Left cardiac atrium (tissue), 4 donors: ENCODE data around the gene CCDC192. TPM values are rescaled to one million over a fixed set of nuclear protein-coding genes. Genes with fewer than 3 reads are reported as not detected.

Source experiments
- ATAC-seq, 2 donors: fragments of 200-7000 bp; cut with Tn5 transposase; one replicate each; pipeline ENCODE4 v1.9.1; 2020; ENCODE audit warnings: mild to moderate bottlenecking in 2 of 2, moderate library complexity in 2 of 2
- DNase-seq: peaks from one replicate; pipeline ENCODE4 v3.0.0-alpha.2; 2020
- intact Hi-C, 2 donors: fragments of 100-400 bp; cut with DNase I; formaldehyde crosslinking; loops; one replicate each; pipeline versions ENCODE4 v1.14.1 to v1.15.1; 2022 to 2023
- total RNA-seq, 2 donors: library from RNA; stranded (reverse); fragmentation: NEBNext Ultra II Directional; extraction: Animal tissue kit (Norgen Biotek cat#: 25700); gene quantifications; one replicate each; pipeline ENCODE4 v1.2.1, GENCODE V29; 2021
- donor health status: DM: no; HTN: yes; CAD: no.
- donor health status: DM: no; HTN: yes; CAD: no; lungs with severe emphysema.
- donor health status: DM: yes; HTN: yes; CAD: no.
- donor health status: Dilated cardiomyopathy.

Gene CCDC192
- total RNA-seq, 2 donors from 2014 or later = not detected

DNA sequence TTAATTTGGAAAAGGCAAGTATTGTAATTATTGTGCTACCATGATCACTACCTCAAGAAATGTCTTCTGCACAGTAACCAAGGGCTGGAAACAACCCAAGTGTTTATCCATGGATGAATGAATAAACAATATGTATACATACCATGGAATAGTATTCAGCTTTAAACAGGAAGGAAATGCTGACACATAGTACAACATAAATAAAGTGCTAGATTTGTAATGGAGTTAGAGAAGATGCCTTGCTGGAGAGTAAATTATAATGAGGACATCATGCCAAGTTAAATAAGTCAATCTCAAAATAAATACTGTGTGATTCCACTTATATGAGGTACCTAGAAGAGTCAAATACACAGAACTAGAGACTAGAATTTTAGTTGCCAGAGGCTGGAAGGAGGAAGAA lies 160.0 kb downstream of the CCDC192 start:
- no peak for DNase-seq
- no peak for ATAC-seq
- intact Hi-C loops = no loop called here

DNA sequence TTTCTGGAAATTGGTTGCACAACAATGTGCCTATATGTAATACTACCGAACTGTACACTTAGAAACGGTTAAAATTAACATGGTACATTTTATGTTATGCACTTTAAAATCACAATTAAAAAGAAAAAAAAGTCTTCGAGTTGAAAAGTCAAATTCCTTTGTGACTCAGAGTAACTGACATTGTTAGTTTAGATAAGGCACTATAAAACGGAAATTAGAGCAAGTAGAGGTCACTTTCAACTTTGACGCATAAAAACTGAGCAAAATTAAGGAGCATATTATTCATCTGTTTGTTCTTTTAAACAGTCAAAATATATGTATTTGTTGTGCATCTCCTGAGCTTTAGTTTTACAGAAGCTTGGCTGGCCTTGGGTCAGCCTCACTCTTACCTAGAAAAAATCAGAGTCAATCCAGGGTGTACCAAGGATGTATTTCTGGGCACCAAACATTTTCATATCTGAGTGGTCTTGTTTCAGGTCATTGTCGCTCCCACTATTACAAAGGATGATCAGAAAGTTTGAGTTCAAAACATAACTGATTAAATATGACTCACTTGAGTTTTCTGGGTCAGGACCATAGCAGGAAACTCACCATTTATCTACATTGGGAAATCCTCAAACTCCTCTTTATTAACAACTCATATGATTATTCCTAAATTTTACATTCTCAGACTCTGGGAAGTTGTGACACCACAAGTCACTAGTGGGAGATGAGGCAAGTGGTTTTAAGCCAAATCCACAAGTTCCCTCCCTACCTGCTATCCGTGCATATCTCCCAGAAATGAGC lies 160.6 kb downstream of the CCDC192 start:
- DNase-seq = no peak
- intact Hi-C loops = no loop called here
- no peak for ATAC-seq

- intact Hi-C loops = no loop called here
- DNase-seq (no peak), ATAC-seq (no peak)
Measured at GRCh38 chr5:127864511-127864910, 161.3 kb downstream of the CCDC192 start.

GRCh38 chr5:127865273-127865672 lies 162.1 kb downstream of the CCDC192 start:
- intact Hi-C loops = no loop called here
- DNase-seq = no peak

DNA sequence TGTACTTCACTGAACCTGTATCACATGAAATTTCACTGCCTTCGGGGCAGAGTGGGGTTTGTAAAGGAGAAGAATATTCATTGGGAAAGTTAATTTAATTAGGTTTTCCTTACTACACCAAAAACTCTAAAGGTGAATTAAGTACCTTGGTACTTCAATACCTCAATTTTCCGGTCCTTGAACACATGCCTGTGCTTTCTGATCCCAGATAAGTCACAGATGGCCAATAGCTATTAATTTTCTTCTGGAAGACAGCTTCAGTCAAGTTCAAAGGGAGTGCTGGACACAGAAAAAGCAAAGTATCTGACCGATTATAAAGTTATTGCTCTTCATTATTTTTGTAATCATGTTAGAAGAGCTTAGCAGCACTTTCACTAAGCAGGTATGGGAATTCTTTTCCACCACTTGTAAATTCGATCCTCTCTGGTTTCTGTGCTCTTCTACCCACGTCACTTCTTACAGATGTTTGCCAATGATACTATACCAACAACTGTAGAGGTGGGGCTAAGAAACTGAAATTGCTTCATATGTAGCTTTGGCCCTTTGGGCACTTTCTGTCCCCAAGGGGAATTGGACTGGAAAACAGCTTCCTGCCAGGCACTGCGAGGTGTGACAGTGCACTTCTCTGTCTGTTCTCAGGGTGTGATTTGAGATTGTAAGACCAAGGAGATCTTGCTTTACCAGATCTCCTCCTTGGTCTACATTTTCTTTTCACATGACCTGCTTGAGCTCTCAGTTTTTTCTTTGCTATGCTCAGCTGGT lies 164.0 kb downstream of the CCDC192 start:
- no peak for DNase-seq
- intact Hi-C loops = no loop called here
- no peak for ATAC-seq

More at GRCh38 chr5:127865273-127865672, 162.1 kb downstream of the CCDC192 start:
- no peak for ATAC-seq

- intact Hi-C loops = no loop called here
- DNase-seq (peak; percentile 78), ATAC-seq (peak; percentile 68 to 73)
Measured at GRCh38 chr5:127870914-127871313, 167.7 kb downstream of the CCDC192 start.

DNA sequence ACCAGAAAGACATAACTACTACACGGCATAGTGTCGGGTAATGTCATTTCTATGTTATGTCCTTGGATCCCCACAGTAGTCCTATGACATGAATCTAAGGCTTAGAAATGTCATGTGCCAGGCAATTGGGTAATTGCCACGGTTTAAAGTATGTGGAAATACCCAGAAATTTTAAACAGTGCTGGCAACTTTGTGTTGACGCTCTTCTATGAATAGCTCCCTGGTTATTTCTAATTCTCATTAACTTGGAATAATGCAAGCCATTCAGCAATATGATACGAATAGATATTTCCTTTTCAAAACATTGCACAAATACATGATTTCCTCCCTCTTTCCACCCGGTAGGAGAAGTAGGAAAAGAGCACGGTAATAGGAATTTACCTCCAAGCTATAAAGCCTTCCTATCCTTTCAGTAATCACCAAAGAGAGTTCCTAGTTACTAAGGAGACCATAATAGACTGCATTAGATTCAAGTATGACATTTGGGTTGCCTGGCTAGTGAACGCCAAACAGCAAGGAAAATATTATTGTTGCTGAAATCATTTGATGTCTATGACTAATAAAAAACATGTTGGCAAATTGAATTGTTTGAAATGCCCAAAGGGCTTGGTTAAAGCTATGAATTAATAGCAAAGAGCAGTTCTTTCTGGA lies 168.4 kb downstream of the CCDC192 start:
- intact Hi-C loops = no loop called here
- ATAC-seq = peak in 1 of 2 donors; percentile 8
- DNase-seq = no peak

- ATAC-seq (peak; percentile 10 to 35), DNase-seq (peak; percentile 24)
- intact Hi-C loops = no loop called here
Measured at GRCh38 chr5:127872494-127872893, 169.3 kb downstream of the CCDC192 start.

DNA sequence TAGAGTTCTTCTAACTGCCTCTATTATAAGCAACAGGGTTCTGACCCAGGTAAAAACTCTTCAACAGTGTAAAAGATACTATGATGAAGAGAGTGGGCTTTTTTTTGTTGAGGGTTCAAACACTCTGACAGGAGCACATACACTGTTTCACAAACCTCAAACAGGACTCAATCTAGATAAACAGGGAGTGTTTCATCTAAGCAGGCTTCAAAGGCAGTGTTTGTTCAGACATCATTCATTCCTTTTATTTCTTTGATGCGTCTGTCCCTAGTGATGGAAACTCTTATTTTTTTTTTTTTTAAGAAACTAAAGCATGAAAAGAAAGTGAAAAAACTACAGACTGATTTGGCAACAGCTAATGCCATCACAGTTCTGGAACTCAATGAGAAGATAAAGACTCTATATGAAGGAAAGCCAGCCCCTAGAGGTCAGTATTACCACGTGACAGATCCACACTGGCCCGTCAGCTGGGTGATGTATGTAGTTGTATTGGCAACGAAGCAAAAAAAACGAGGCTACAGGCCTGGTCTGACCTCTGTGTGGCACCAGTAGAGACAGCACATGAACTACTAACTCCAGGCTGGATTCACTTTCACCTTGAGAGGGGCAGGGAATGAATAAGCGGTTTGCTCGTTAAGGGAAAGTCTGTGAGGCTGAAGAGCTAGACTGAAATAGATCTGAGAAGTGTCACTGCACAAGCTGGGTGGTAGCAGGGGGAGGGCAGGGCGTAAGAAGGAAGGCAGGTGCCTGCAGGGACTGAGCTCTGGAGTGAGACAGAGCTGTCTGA lies 172.2 kb downstream of the CCDC192 start:
- intact Hi-C loops = loop anchor here in 1 of 2 donors (5.0 kb wide), 1 partner anchor 212 kb away; no protein-coding TSS in a partner anchor
- peak; percentile 74 to 92 for ATAC-seq
- DNase-seq = peak; percentile 37

DNA sequence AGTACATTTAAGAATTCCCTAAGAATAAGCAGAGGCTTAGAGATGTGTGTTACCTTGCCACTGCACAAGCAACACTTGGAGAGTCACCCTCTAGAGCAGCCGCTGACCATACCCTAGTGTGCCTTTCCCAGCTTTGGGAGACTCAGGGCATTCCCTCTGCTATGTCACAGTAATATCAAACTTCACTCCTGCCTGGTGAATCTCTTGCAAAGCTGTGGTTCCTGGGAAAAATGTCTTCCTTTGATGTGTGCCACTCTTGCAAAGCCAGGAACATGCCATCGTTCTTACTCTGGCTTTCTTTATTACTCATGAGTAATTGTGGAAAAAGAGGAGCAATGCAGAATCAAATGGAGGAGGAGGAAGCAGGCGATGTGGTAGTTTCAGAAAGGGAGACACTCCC lies 173.2 kb downstream of the CCDC192 start:
- no peak for DNase-seq
- intact Hi-C loops = loop anchor here in 1 of 2 donors (5.0 kb wide), 1 partner anchor 211 kb away; no protein-coding TSS in a partner anchor
- peak in 1 of 2 donors; percentile 40 for ATAC-seq

- ATAC-seq (peak; percentile 50 to 58), DNase-seq (peak; percentile 26)
- intact Hi-C loops = loop anchor here in 1 of 2 donors (5.0 kb wide), 1 partner anchor 209 kb away; no protein-coding TSS in a partner anchor
Measured at GRCh38 chr5:127878174-127878750, 175.1 kb downstream of the CCDC192 start.

- intact Hi-C loops = no loop called here
- ATAC-seq (no peak), DNase-seq (no peak)
Measured at GRCh38 chr5:127884416-127884815, 181.2 kb downstream of the CCDC192 start.

GRCh38 chr5:127885176-127885575 lies 182.0 kb downstream of the CCDC192 start:
- intact Hi-C loops = no loop called here
- no peak for ATAC-seq
- DNase-seq = no peak

DNA sequence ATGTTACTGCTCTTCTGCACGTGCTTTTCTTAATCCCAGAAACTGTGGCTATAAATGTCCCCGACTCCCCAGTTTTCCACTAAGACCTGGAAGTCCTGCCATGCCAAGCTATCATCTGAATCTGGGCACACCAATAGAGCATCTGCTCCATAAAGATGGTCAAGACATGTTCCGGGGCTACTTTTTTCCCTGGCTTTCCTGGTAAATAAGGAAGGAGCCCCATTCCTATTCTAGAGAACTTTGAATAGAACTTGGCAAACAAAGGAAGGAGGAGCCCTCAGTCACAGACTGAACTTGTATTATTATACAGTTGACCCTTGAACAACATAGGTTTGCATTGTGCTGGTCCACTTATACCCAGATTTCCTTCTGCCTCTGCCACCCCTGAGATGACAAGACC lies 182.9 kb downstream of the CCDC192 start:
- DNase-seq = no peak
- ATAC-seq = no peak
- intact Hi-C loops = no loop called here

GRCh38 chr5:127887282-127887681 lies 184.1 kb downstream of the CCDC192 start:
- ATAC-seq (no peak), DNase-seq (no peak)
- intact Hi-C loops = no loop called here

- intact Hi-C loops = no loop called here
- ATAC-seq (no peak), DNase-seq (no peak)
Measured at GRCh38 chr5:127891942-127892341, 188.8 kb downstream of the CCDC192 start.

DNA sequence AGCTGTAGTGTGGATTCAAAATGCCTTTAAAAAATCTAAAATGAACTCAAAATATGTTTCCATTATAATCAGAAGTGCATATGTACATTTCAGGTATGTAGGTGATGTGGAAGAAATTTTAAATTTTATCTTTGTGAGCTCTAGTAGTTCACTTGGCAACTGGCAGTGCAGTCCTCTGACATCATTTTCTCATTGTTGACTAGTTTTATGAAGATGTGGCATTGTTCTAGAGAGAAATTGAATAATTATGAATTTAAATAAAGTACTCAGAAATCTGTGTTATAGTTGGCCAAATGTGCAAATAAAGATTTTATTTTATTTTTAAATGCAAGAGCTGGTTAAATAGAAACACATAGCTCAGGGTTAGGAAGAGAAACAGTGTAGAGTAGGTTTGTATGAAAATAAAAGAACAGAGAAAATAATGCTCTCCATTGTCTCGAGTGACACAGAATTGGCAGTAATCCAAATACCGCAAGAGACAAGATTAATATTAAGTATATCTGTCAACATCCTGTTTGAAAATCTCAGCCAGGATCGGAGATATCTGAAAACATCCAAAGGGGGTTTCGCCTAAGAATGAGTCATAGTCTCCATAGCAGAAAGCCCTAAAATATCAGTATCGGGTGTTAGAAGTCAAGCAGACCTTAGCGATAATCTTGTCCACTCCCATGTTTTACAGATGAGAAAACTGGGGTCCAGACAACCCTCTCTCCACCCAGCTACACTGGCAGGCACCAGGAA lies 189.4 kb downstream of the CCDC192 start:
- intact Hi-C loops = no loop called here
- ATAC-seq (peak in 1 of 2 donors; percentile 49), DNase-seq (no peak)

DNA sequence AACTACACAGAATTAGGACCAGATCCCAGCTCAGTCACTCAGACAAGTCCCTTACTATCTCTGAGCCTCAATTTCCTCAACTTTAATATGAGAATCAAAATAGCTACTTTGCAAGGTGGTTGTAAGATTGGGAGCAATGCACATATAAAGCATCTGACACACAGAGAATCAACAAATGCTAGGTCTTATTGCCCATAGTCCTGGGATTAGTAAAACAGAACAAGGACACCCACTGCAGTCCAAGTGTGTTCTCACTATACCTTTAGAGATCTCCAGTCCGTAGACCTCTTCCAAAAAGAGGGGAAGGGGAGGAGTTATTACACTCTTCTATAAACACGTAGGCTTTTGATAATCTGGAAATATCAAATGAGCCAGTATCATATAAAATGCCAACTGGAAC lies 190.0 kb downstream of the CCDC192 start:
- intact Hi-C loops = no loop called here
- DNase-seq (no peak), ATAC-seq (no peak)
